Fibroblast of villous mesenchyme (primary cell): ENCODE data around the gene SCP2. TPM values are rescaled to one million over a fixed set of nuclear protein-coding genes. Genes with fewer than 3 reads are reported as not detected.
"Not testable (repeated sequence)": the region's sequence is repeated elsewhere in the genome, so short reads cannot be mapped to it uniquely, and the experiment has no call there.

Experiments
- DNase-seq: peaks from one replicate; pipeline ENCODE4 v3.0.0-alpha.2; 2010; ENCODE audit warnings: low read depth
- H3K4me3 ChIP-seq: 2 replicates; pipeline ENCODE4 v1.5.1; 2011; ENCODE audit warnings: low read depth, mild to moderate bottlenecking, low read length
- total RNA-seq: library from RNA; depleted of rRNA; stranded (reverse); fragments of >200 nt; gene quantifications from 2 replicates; pipeline ENCODE4 v1.2.3, GENCODE V29; 2012
- TF ChIP-seq, protein P1 (sequence below): IDR thresholded peaks from 2 replicates; pipeline ENCODE4 v1.5.1; 2012; ENCODE audit warnings: low read depth, mild to moderate bottlenecking, low read length; ENCODE audit not compliant: insufficient read depth

The SCP2 gene
- total RNA-seq, 1 donor, result 170 TPM

DNA sequence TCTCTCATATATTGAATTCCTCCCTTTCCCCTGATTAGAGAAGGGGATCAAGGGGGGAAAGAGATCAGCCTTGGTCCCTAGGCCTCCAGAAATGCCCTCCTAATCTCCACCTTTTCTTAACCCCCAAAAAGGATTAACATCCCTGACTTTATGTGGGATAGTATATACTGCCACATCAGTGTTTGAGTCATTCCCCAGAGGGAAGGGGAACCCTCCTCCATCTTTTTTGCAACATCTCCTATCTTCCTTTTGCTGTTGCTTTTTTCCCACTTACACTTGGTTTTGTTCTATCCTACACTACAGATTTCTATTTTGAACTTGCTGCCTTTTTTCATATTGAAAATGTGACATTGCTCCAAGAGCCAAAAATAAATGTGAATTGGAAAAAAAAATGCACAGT, 69.6 kb downstream of the SCP2 start:
- no peak for DNase-seq
- H3K4me3 ChIP-seq, result no peak overlapping the region
- TF ChIP-seq, protein P1, sequence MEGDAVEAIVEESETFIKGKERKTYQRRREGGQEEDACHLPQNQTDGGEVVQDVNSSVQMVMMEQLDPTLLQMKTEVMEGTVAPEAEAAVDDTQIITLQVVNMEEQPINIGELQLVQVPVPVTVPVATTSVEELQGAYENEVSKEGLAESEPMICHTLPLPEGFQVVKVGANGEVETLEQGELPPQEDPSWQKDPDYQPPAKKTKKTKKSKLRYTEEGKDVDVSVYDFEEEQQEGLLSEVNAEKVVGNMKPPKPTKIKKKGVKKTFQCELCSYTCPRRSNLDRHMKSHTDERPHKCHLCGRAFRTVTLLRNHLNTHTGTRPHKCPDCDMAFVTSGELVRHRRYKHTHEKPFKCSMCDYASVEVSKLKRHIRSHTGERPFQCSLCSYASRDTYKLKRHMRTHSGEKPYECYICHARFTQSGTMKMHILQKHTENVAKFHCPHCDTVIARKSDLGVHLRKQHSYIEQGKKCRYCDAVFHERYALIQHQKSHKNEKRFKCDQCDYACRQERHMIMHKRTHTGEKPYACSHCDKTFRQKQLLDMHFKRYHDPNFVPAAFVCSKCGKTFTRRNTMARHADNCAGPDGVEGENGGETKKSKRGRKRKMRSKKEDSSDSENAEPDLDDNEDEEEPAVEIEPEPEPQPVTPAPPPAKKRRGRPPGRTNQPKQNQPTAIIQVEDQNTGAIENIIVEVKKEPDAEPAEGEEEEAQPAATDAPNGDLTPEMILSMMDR, result no peak

DNA sequence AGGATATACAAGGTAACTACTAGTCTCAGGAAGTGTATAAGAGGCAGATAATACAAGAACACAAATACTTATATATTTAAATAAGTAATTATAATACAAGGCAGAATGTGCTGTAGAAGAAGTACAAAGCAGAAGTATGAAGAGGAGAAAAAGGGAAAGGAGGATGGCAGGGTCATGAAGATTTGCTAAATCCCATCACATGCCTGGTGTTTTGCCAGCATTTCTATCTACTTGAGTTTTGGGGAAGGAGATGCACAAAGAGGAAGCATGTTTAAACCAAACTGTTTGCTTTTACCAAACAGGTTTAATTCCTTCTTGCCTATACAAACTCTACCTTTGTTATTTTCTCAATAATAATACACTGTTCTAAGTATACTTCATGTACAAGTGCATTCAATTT, 74.1 kb downstream of the SCP2 start:
- no peak overlapping the region for H3K4me3 ChIP-seq
- no peak for DNase-seq
- TF ChIP-seq, protein P1, result no peak

DNA sequence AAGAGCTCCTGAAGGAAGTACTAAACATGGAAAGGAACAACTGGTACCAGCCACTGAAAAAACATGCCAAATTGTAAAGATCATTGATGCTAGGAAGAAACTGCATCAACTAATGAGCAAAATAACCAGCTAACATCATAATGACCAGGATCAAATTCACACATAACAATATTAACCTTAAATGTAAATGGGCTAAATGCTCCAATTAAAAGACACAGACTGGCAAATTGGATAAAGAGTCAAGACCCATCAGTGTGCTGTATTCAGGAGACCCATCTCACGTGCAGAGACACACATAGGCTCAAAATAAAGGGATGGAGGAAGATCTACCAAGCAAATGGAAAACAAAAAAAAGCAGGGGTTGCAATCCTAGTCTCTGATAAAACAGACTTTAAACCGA, 79.5 kb downstream of the SCP2 start:
- not testable (repeated sequence) for DNase-seq, H3K4me3 ChIP-seq

DNA sequence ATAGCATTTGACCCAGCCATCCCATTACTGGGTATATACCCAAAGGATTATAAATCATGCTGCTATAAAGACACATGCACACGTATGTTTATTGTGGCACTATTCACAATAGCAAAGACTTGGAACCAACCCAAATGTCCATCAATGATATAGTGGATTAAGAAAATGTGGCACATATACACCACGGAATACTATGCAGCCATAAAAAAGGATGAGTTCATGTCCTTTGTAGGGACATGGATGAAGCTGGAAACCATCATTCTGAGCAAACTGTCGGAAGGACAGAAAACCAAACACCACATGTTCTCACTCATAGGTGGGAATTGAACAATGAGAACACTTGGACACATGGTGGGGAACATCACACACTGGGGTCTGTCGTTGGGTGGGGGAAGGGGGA, 83.2 kb downstream of the SCP2 start:
- DNase-seq, H3K4me3 ChIP-seq: not testable (repeated sequence)

DNA sequence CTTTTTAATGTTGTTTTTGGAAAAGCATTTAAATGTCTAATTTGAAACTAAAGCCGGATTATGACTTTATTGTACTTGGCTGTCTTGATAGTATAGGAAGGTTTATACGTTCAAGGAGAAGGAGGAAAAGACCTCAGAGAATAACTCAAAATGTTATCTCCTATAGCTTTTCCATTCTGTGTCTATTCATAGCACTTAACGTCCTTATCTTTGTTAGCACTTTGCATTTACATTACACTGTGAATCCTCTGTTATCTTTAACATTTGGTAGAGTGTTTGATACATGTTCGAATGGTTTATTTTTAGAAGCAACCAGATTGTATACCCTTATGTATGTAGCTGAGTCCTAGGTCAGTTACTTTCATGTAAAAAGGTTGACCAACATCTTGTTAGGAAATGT, 84.1 kb downstream of the SCP2 start:
- no peak for DNase-seq
- no peak overlapping the region for H3K4me3 ChIP-seq
- TF ChIP-seq, protein P1, result no peak

DNA sequence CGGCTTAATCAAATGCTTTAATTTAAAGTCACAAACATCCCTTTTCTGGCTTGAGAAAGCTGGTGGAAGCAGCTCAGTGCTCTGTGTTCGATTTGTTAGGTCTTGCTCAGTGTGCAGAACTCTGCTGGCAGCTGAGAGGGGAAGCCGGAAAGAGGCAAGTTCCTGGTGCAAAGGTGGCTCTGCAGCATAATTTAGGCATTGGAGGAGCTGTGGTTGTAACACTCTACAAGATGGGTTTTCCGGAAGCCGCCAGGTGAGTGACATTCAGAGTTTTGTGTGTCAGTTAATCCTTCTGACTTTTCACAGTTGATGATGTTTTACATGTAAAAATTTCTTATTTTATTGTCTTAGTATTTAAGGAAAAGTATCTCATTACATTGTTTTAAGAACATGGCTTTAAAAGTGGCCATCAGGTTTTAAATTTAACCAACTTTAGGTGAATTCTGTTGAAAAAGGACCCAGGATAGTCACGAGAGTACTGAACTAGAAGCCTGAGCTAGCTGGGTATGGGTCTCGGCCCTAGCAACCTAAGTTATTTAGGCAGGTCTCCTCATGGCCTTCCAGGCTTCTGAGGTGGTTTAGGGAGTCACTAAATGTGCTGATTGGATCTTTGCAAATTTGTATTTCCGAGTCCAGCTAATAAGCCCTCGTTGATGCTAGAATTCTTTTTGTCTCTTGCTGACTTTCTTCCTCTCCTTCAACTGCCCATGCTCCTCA, 87.9 kb downstream of the SCP2 start:
- DNase-seq, result peak; percentile 92
- peak overlapping the region; percentile 75 for H3K4me3 ChIP-seq
- TF ChIP-seq, protein P1, result no peak

DNA sequence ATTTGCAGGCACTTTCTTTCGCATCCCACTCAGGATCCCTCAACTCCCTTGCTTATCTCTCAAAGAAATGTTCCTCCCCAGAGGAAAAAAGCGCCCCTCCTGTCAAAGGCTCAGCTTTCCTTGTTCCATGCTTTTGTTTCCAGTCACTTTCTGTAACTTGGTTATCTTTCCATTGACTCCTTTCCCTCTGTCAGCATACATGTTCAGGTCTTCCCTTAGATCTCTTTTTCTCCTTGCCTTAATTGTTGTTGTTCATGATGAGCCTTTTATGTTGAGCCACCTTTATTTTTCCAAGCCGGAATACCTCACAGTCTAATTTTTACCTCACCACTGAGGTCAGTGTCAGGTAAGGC, 88.4 kb downstream of the SCP2 start:
- TF ChIP-seq, protein P1, result no peak
- DNase-seq, result no peak
- peak overlapping the region; percentile 75 for H3K4me3 ChIP-seq

DNA sequence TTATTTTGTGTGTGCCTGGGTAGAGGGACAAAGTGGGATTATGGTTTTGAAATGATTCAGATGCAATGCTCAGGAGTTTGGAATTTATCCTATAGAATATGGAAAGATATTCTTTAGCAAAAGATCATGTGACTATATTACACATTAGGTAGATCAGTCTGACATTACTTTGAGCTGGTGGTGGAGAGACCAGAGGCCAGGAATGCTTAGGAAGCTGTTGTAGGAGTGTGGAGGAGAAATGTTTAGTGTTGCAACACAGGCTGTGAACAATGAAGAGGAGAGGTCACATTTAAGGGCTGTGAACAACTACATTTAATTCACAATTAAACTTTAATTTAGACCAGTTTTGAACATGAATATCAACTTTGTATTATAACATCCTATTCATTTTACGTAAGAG, 89.6 kb downstream of the SCP2 start:
- DNase-seq, result peak; percentile 48
- H3K4me3 ChIP-seq, result peak overlapping the region; percentile 75
- TF ChIP-seq, protein P1, result no peak
